K562 (cell line): ENCODE measurements around the gene AFF3. TPM values are rescaled to one million over a fixed set of nuclear protein-coding genes. Genes with fewer than 3 reads are reported as not detected.

Experiments
- ATAC-seq: fragments of 200-7000 bp; cut with Tn5 transposase; 3 replicates; pipeline ENCODE4 v1.9.1; 2020; ENCODE audit warnings: moderate library complexity
- BruUV-seq: library from RNA; stranded (reverse); fragments of 400-500 nt; replicated peaks from 2 replicates; lab custom pipeline; 2021; lab: Mats Ljungman, UMichigan
- CTCF ChIA-PET: fragments of 300-600 bp; formaldehyde crosslinking; extraction: SDS; loops from one replicate; lab custom pipeline; 2021; ENCODE audit warnings: low intra/inter-chr PET ratio; lab: Yijun Ruan, JAX
- POLR2A ChIA-PET: fragments of 300-600, 350-650 bp; sonication (Branson Sonifier 250); formaldehyde crosslinking; extraction: SDS; loops from one replicate; lab custom pipeline; 2021; ENCODE audit warnings: antibody characterized with exemption, inconsistent platforms; lab: Yijun Ruan, JAX
- DNase-seq, 4 experiments: peaks; one replicate each; pipeline versions ENCODE4 v3.0.0 to v3.0.0-alpha.2; 2011 to 2018; ENCODE audit warnings: low spot score in 3 of 4, mixed read lengths in 3 of 4; ENCODE audit errors: extremely low read depth in 1 of 4
- FAIRE-seq: peaks from 2 replicates; lab custom pipeline; 2011; peaks lifted over from hg19 to GRCh38; lab: Jason Lieb, UNC
- H2AFZ ChIP-seq: 2 replicates; pipeline ENCODE4 v1.6.0; 2011; ENCODE audit warnings: low read depth, low read length, control low read depth, inconsistent platforms
- H3K27ac ChIP-seq: fragments of 200-600 bp; 3 replicates; pipeline ENCODE4 v1.8.0; 2011; ENCODE audit warnings: low read depth, mild to moderate bottlenecking, control low read depth, inconsistent platforms, low read length, moderate library complexity, mixed read lengths; ENCODE audit errors: extremely low read depth
- H3K27me3 ChIP-seq, 2 experiments: fragments of 300-600 bp in 1 of 2; 2 replicates in 1 of 2; 3 replicates in 1 of 2; pipeline versions ENCODE4 v1.6.0 to v1.8.0; 2011; ENCODE audit warnings: inconsistent platforms in 2 of 2, low read length in 2 of 2, mild to moderate bottlenecking in 1 of 2, mixed read lengths in 1 of 2, moderate library complexity in 1 of 2; ENCODE audit not compliant: control insufficient read depth in 2 of 2, insufficient read depth in 2 of 2
- H3K36me3 ChIP-seq: fragments of 300-600 bp; 3 replicates; pipeline ENCODE4 v1.8.0; 2011; ENCODE audit warnings: mild to moderate bottlenecking, low read length, inconsistent platforms; ENCODE audit not compliant: control insufficient read depth, insufficient read depth
- H3K4me1 ChIP-seq, 2 experiments: fragments of 200-600 bp in 1 of 2; replicated peaks in 1 of 2; 2 replicates in 1 of 2; 3 replicates in 1 of 2; pipeline versions ENCODE4 v1.5.1 to v1.8.0; 2011; ENCODE audit warnings: inconsistent platforms in 2 of 2, low read length in 2 of 2, mild to moderate bottlenecking in 1 of 2, mixed read lengths in 1 of 2, moderate library complexity in 1 of 2; ENCODE audit not compliant: control insufficient read depth in 2 of 2, insufficient read depth in 2 of 2
- H3K4me2 ChIP-seq: 2 replicates; pipeline ENCODE4 v1.6.1; 2011; ENCODE audit warnings: low read length, control low read depth, inconsistent platforms, mixed read lengths; ENCODE audit not compliant: insufficient read depth
- H3K4me3 ChIP-seq: fragments of 200-600 bp; sonication (generic), shearing (Covaris generic); 2 replicates; pipeline ENCODE4 v1.5.1; 2016; ENCODE audit warnings: control low read depth, inconsistent platforms
- H3K79me2 ChIP-seq: fragments of 200-600 bp; 3 replicates; pipeline ENCODE4 v1.8.0; 2011; ENCODE audit warnings: low read length, inconsistent platforms; ENCODE audit not compliant: control insufficient read depth, insufficient read depth
- H3K9ac ChIP-seq, 2 experiments: 2 replicates each; pipeline versions ENCODE4 v1.6.0 to v1.6.1; 2011; ENCODE audit warnings: low read depth in 2 of 2, low read length in 2 of 2, control low read depth in 1 of 2, inconsistent platforms in 1 of 2, mild to moderate bottlenecking in 1 of 2, mixed read lengths in 1 of 2; ENCODE audit not compliant: insufficient read depth in 1 of 2
- H3K9me1 ChIP-seq: one replicate; pipeline ENCODE4 v1.6.0; 2011; ENCODE audit warnings: inconsistent platforms, mild to moderate bottlenecking, low read length, moderate library complexity; ENCODE audit not compliant: control insufficient read depth, insufficient read depth
- H3K9me3 ChIP-seq: replicated peaks from 2 replicates; pipeline ENCODE4 v1.5.1; 2011; ENCODE audit warnings: low read depth, low read length, inconsistent platforms; ENCODE audit not compliant: control insufficient read depth, insufficient read depth
- H4K20me1 ChIP-seq: replicated peaks from 2 replicates; pipeline ENCODE4 v1.6.1; 2011; ENCODE audit warnings: low read length, inconsistent platforms, mixed read lengths; ENCODE audit not compliant: control insufficient read depth, insufficient read depth
- ARHGAP35 ChIP-seq: fragments of 450-650 bp; IDR thresholded peaks from 2 replicates; pipeline ENCODE4 v1.6.1; 2018; ENCODE audit not compliant: partially characterized antibody
- CXXC5 ChIP-seq: fragments of 250-450 bp; sonication (Bioruptor Pico); IDR thresholded peaks from 2 replicates; pipeline ENCODE4 v1.8.0; 2022; ENCODE audit warnings: inconsistent platforms, mild to moderate bottlenecking, moderate library complexity
- ILK ChIP-seq: fragments of 450-650 bp; IDR thresholded peaks from 2 replicates; pipeline ENCODE4 v1.6.1; 2016; ENCODE audit warnings: missing genetic modification characterization, low read depth, mild to moderate bottlenecking, missing compliant biosample characterization, moderate library complexity, borderline replicate concordance
- ZNF707 ChIP-seq: fragments of 250-450 bp; sonication (Bioruptor Pico); conservative IDR thresholded peaks from 2 replicates; pipeline ENCODE4 v1.8.0; 2022; ENCODE audit warnings: inconsistent platforms, mild to moderate bottlenecking, moderate library complexity
- WGBS: fragments of 100-300 bp; shearing (Covaris generic); methylation state at CpG from one replicate; pipeline ENCODE4 v1.1.6; 2016; ENCODE audit warnings: low coverage, mixed read lengths; ENCODE audit not compliant: insufficient coverage; ENCODE audit errors: missing lambda C conversion rate; 5-methylcytosine and 5-hydroxymethylcytosine counted together
- in situ Hi-C: fragments of 300-500 bp; cut with MboI; formaldehyde crosslinking; loops from 4 replicates; pipeline ENCODE4 v1.15.0; 2018; ENCODE audit warnings: inconsistent platforms, mixed read lengths
- intact Hi-C: fragments of 100-400 bp; cut with micrococcal nuclease; formaldehyde crosslinking; loops from 2 replicates; pipeline ENCODE4 v1.14.2; 2022
- polyA plus RNA-seq, 8 experiments: library from polyadenylated mRNA; depleted of rRNA in 4 of 8; stranded (reverse) in 5 of 8; unstranded in 3 of 8; fragments of >200 nt; fragmentation: Nextera tagmentation in 2 of 8; fragmentation: Illumina TruSeq in 1 of 8; extraction: Ambion mirVana in 2 of 8; extraction: Trizol in 1 of 8; gene quantifications; 2 replicates each; pipeline versions ENCODE4 v1.2.1 to v1.2.3, GENCODE V29; 2011 to 2014; ENCODE audit warnings: inconsistent platforms in 1 of 8, missing spikeins in 1 of 8
- total RNA-seq, 7 experiments: library from RNA; depleted of rRNA in 6 of 7; stranded (reverse); fragments of >200 nt in 6 of 7; fragmentation: Illumina TruSeq in 2 of 7; extraction: Trizol in 2 of 7; gene quantifications; 2 replicates each; pipeline versions ENCODE4 v1.2.1 to v1.2.3, GENCODE V29; 2011 to 2021; ENCODE audit warnings: low replicate concordance in 1 of 7

Gene AFF3
- total and polyA plus RNA-seq, 9 of the 15 experiments (the other 6 are each of a cell fraction or from before 2014, with no cell fraction given), result 0.02 to 0.11 TPM; not detected in 7

GRCh38 chr2:99613980-99614379 lies 528.4 kb downstream of the AFF3 start:
- Histone ChIP-seq H3K9me1 (no peaks in the 10 kb centered on the region), H4K20me1 (no peaks in the 10 kb centered on the region), H2AFZ (peak overlapping the region; percentile 73), H3K4me3 (no peak overlapping the region), H3K36me3 (no peaks in the 10 kb centered on the region), H3K79me2 (no peaks in the 10 kb centered on the region), H3K27me3 (no peaks in the 10 kb centered on the region), H3K27ac (no peak overlapping the region), H3K4me2 (no peak overlapping the region), H3K9me3 (no peaks in the 10 kb centered on the region), H3K4me1 (peaks cover 3 to 15% of the 10 kb centered on the region in 2 experiments; a peak in 4 of 5 replicates)
- intact Hi-C loops, result no loop called here
- BruUV-seq, result no TSS peak
- in situ Hi-C loops, result no loop called here
- FAIRE-seq (no peak), DNase-seq (no peak)
- 20% methylated on average over 3 of the region's 3 CpGs for WGBS
- POLR2A ChIA-PET, result no interaction called here
- TF ChIP-seq ZNF707 (CRISPR knock-in tag), result peak; percentile 65; the same call in 1 of the 2 replicates
- TF ChIP-seq ILK, result no peak
- TF ChIP-seq, all 486 proteins: peak for 1
- CTCF ChIA-PET, result no interaction called here
- no peak for ATAC-seq
- no peak overlapping the region for H3K9ac ChIP-seq

DNA sequence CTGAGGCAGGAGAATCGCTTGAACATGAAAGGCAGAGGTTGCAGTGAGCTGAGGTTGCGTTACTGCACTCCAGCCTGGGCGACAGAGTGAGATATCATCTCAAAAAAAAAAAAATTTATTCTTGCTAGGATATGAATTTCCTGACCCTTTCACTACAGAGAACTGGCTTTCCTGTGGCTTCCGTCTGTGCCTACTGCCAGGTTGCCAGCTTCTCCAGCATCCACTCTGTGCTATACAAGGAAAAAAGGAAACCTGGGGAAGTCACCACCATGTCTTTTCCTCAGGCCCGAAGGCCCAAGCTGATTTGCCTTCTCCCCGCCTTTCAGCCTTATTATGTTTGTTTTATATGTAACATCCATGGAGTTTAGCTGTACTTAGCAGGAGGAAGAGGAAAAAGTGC lies 530.6 kb downstream of the AFF3 start:
- H3K27me3 ChIP-seq, result no peaks in the 10 kb centered on the region
- peaks cover 3 to 13% of the 10 kb centered on the region in 2 experiments; a peak in 4 of 5 replicates for H3K4me1 ChIP-seq
- BruUV-seq, result no TSS peak
- FAIRE-seq (no peak), ATAC-seq (no peak), DNase-seq (no peak)
- intact Hi-C loops, result no loop called here
- H4K20me1 ChIP-seq, result no peaks in the 10 kb centered on the region
- no peaks in the 10 kb centered on the region for H3K36me3 ChIP-seq
- no peak overlapping the region for H2AFZ ChIP-seq
- no peak overlapping the region for H3K4me2 ChIP-seq
- no peak overlapping the region for H3K9ac ChIP-seq
- no peaks in the 10 kb centered on the region for H3K9me3 ChIP-seq
- no peak overlapping the region for H3K27ac ChIP-seq
- in situ Hi-C loops, result no loop called here
- no peak for TF ChIP-seq ARHGAP35
- peak; percentile 20; the same call in 1 of the 2 replicates for TF ChIP-seq CXXC5 (CRISPR knock-in tag)
- H3K4me3 ChIP-seq, result no peak overlapping the region
- 38% methylated on average over 4 of the region's 6 CpGs for whole genome bisulfite sequencing
- ChIA-PET POLR2A (no interaction called here), CTCF (no interaction called here)
- H3K9me1 ChIP-seq, result no peaks in the 10 kb centered on the region
- H3K79me2 ChIP-seq, result no peaks in the 10 kb centered on the region
